Epithelial cell of prostate (primary cell): ENCODE data around the gene EBP.
"Not testable (repeated sequence)": the region's sequence is repeated elsewhere in the genome, so short reads cannot be mapped to it uniquely, and the experiment has no call there.

ENCODE experiments used
- DNase-seq: peaks from one replicate; pipeline ENCODE4 v3.0.0-alpha.2; 2011; ENCODE audit warnings: low read depth, low spot score
- H3K27ac ChIP-seq: fragments of 450-650 bp; 2 replicates; pipeline ENCODE4 v1.5.1; 2017; ENCODE audit warnings: mild to moderate bottlenecking

Gene EBP

DNA sequence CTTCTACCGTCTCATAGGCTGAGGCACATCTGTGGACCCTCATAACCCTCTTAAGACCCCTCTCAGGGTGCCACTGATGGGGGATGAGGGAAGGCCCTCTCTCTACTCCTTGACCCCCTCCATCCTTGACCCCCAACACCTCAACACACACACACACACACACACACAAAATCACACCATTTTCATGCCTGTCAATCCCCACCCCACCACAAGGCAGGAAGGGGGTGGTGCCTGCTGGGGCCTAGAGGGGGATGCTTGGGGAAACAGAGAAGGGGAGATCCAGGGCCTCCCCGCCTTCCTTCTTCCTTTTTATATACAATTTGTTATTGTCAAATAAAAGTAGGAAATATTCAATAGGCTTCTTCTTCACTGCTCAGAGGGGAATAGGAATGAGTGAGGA, 1.2 kb upstream of the EBP start:
- DNase-seq, result no peak
- no peak overlapping the region for H3K27ac ChIP-seq

GRCh38 chrX:48520976-48521352, 644 bp upstream of the EBP start:
- no peak for DNase-seq
- peak overlapping the region; percentile 27 for H3K27ac ChIP-seq

DNA sequence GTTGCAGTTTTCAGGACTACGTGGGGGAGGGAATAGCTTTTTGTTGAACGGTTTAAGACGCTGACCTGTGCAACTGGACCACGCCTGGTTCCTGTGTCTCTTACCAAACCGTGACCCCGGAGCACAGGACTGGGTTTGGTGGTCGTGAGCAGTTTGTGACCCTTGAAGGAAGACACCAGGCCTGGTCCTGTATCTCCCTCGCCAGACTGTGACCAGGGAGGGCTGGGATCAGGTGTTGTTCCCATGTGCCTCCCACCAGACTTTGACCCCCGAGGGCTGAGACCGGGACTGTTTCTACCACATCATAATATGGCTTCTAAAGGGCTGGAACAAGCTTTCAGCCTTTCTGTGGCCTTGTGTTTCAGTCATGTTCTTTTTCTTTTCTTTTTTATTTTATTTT, 683 bp downstream of the EBP start:
- no peak for DNase-seq
- peak overlapping the region; percentile 27 for H3K27ac ChIP-seq

DNA sequence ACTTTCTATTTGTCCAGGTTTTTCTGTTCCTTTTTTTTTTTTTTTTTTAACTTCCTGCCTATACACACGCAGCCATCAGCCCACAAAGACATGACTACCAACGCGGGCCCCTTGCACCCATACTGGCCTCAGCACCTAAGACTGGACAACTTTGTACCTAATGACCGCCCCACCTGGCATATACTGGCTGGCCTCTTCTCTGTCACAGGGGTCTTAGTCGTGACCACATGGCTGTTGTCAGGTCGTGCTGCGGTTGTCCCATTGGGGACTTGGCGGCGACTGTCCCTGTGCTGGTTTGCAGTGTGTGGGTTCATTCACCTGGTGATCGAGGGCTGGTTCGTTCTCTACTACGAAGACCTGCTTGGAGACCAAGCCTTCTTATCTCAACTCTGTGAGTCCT, 2.1 kb downstream of the EBP start:
- no peak overlapping the region for H3K27ac ChIP-seq
- no peak for DNase-seq

DNA sequence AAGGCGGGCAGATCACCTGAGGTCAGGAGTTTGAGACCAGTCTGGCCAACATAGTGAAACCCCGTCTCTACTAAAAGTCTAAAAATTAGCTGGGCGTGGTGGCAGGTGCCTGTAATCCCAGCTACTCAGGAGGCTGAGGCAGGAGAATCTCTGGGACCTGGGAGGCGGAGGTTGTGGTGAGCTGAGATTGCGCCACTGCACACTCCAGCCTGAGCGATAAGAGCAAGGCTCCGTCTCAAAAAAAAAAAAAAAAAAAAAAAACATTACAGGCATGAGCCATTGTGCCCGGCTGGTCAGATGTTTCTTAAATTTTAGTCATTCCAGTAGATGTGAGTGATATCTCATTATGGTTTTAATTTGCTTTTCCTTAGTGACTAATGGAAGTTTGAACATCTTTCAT, 4.2 kb downstream of the EBP start:
- H3K27ac ChIP-seq, DNase-seq: not testable (repeated sequence)

GRCh38 chrX:48530736-48531135, 9.1 kb downstream of the EBP start:
- no peak for DNase-seq
- peak overlapping the region; percentile 90 for H3K27ac ChIP-seq

GRCh38 chrX:48531358-48531959, 9.9 kb downstream of the EBP start:
- peak overlapping the region; percentile 90 for H3K27ac ChIP-seq
- peak; percentile 54 for DNase-seq

- DNase-seq, result no peak
- H3K27ac ChIP-seq, result peak overlapping the region; percentile 90
Observed at GRCh38 chrX:48532161-48532560, 10.6 kb downstream of the EBP start.

DNA sequence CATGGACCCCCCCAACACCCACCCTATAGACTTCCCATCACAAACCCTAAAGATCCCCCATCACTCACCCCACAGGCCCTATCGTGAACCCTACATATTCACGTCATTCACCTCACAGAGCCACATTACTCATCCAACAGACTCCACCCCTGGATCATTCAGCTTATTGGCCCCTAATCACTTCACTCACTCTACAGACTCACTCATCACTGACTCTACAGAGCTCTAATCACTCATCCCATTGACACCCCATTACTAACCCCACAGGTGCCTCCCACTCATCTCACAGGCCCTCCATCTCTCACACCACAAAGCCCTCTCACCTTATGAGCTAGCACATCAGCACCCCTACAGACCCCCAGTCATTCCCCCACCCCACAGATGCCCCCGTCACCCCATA, 11.6 kb downstream of the EBP start:
- DNase-seq, result no peak
- H3K27ac ChIP-seq, result no peak overlapping the region

DNA sequence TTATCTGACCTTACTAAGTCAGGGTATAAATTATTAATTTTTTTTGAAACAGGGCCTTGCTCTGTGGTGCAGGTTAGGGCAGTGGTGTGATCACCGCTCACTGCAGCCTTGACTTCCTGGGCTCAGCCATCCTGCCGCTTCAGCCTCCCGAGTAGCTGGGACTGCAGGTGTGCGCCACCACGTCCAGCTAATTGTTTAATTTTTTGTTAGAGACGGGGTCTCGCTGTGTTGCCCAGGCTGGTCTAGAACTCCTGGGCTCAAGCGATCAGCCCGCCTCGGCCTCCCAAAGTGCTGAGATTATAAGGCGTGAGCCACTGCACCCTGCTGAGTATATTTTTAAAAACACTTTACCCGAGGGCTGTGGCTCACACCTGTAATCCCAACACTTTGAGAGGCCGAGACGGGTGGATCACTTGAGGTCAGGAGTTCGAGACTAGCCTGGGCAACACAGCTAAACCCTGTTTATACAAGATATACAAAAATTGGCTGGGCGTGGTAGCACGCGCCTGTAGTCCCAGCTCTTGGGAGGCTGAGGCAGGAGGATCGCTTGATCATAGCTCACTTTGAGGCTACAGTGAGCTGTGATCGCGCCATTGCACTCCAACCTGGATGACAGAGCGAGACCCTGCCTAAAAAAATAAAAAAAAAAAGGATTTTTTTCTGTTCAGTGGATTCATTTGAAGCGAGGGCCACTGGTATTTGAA, 17.2 kb downstream of the EBP start:
- no peak for DNase-seq
- peak overlapping the region; percentile 66 for H3K27ac ChIP-seq

DNA sequence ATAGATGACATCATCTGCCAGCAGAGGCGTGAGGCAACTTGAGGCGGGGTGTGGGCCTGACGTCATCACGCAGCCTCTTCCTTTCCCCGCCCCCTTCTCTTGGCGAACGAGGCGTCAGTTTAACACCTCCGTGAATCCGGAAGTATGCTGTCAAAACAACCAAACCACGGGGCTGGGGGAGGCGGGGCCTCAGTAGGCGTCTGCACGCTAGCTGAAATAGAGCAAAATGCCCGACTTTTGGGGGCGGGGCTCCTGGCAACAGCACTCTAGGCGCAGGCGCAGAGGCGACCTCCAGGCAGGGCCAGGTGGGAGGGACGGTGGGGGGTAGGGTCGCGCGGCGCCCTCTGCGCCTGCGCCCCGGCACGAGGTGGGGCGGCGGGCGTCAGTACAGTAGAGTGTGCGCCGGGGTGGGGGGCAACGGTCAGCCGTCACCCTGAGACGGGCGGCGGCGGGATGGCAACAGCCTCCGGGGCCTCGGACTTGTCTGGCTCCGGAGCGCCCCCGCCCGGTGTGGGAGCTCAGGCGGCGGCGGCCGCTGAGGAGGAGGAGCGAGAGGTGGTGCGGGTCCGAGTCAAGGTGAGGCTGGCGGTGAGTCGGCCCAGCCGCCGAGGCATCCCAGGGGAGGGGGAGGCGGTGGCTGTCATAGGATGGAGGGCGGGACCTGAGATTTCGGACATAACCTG, 17.9 kb downstream of the EBP start, which contains the start of gene TBC1D25:
Gene TBC1D25 (plus strand): TSS at position 370 of the 683 bp plus-strand sequence. CDS start 84 bp downstream, at position 454.
- DNase-seq, result peak; percentile 80
- peak within 1 kb of the TSS; percentile 66 for H3K27ac ChIP-seq

- peak overlapping the region; percentile 66 for H3K27ac ChIP-seq
- no peak for DNase-seq
Observed at GRCh38 chrX:48540028-48540375, 18.4 kb downstream of the EBP start.

- no peak for DNase-seq
- H3K27ac ChIP-seq, result peak overlapping the region; percentile 66
Observed at GRCh38 chrX:48540480-48540879, 18.9 kb downstream of the EBP start.

DNA sequence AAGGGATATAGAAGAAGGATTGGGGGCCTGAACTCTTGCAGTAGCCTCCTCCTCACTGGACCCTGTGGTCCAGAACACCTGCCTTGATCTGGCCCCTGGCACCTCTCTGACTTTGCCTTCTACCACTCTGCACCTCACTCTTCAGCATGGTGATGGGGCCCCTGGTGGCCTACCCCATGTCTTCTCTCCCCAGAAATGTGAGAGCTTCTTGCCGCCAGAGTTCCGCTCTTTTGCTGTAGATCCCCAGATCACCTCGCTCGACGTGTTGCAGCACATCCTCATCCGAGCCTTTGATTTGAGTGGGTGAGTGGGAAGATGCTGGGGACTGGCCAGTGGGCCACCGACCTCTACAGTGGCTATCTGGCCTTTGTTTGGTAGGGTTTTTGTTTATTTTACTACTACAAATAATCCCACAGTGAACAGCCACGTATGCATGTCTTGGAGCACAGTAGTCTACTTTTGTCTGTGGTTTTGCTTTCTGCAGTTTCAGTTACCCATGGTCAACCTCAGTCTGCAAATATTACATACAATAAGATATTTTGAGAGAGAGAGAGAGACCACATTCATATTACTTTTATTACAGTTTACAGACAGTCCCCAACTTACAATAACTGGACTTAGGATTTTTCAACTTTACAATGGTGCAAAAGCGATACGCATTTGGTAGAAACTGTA, 19.7 kb downstream of the EBP start:
- no peak for DNase-seq
- no peak overlapping the region for H3K27ac ChIP-seq

- no peak for DNase-seq
- H3K27ac ChIP-seq, result no peak overlapping the region
Observed at GRCh38 chrX:48548871-48549270, 27.3 kb downstream of the EBP start.

DNA sequence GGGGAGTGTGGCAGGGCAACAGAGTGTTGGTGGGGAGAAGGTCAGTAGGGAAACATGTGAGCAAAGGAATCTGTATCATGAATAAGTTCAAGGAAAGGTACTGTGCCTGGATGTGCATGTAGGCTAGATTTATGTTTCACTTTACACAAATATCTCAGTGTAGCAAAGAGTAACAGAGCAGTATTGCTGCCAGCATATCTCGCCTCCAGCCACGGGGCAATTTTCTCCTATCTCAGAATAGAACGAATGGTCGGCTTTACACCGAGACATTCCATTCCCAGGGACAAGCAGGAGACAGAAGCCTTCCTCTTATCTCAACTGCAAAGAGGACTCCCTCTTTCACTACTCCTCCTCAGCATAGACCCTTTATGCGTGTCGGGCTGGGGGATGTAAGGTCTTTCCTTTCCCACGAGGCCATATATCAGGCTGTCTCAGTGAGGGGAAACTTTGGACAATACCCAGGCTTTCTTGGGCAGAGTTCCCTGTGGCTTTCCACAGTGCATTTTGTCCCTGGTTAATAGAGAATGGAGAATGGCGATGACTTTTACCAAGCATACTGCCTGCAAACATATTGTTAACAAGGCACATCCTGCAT, 34.2 kb downstream of the EBP start:
- H3K27ac ChIP-seq, DNase-seq: not testable (repeated sequence)

- H3K27ac ChIP-seq, result peak overlapping the region; percentile 70
- peak; percentile 48 for DNase-seq
Observed at GRCh38 chrX:48558271-48558670, 36.7 kb downstream of the EBP start.

DNA sequence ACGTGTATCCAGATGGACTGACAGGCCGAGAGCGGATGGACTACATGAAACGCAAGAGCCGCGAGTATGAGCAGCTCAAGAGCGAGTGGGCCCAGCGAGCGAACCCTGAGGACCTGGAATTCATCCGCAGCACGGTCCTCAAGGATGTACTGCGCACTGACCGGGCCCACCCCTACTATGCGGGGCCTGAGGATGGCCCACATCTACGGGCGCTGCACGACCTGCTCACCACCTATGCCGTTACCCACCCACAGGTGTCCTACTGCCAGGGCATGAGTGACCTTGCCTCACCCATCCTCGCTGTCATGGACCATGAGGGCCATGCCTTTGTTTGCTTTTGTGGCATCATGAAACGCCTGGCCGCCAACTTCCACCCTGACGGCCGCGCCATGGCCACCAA, 38.0 kb downstream of the EBP start:
- H3K27ac ChIP-seq, result no peak overlapping the region
- DNase-seq, result no peak

GRCh38 chrX:48560056-48560455, 38.4 kb downstream of the EBP start:
- DNase-seq, result no peak
- H3K27ac ChIP-seq, result no peak overlapping the region

DNA sequence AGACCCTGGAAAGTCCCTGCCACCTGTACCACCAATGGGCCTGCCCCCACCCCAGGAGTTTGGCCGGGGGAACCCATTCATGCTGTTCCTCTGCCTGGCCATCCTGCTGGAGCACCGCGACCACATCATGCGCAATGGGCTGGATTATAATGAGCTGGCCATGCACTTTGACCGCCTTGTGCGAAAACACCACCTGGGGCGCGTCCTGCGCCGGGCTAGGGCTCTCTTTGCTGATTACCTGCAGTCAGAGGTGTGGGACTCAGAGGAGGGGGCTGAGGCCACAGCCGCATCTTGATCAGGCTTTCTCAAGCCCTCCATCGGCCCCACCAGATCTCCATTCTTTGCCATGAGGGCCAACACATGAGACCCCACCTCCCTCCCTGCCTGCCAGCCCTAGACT, 39.1 kb downstream of the EBP start:
- no peak overlapping the region for H3K27ac ChIP-seq
- DNase-seq, result no peak

DNA sequence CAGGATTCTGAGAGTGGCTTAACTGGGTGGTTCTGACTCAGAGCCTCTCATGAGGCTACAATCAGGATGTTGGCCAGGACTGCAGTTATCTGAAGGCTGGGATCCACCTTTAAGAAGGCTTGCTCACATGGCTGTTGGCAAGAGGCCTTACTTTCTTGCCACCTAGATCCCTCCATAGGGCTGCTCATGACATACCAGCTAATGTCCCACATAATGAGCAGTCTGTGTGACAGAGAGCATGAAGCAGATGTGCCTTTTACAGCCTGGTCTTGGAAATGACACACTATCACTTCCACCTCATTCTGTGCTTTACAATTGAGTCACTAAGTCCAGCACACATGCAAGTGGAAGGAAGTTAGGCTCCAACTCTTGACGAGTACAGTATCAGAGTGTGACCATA, 48.4 kb downstream of the EBP start:
- DNase-seq, result no peak
- peak overlapping the region; percentile 62 for H3K27ac ChIP-seq
